HG02970 (cell line): Measurements from ENCODE around the gene LOXL1.

Source experiments
- ATAC-seq: cut with Tn5 transposase; IDR thresholded peaks from one replicate; pipeline ENCODE4 v1.9.1; 2021; ENCODE audit warnings: mild to moderate bottlenecking, moderate library complexity, moderate number of reproducible peaks; ENCODE audit not compliant: unreplicated experiment, low FRiP score

LOXL1 gene

DNA sequence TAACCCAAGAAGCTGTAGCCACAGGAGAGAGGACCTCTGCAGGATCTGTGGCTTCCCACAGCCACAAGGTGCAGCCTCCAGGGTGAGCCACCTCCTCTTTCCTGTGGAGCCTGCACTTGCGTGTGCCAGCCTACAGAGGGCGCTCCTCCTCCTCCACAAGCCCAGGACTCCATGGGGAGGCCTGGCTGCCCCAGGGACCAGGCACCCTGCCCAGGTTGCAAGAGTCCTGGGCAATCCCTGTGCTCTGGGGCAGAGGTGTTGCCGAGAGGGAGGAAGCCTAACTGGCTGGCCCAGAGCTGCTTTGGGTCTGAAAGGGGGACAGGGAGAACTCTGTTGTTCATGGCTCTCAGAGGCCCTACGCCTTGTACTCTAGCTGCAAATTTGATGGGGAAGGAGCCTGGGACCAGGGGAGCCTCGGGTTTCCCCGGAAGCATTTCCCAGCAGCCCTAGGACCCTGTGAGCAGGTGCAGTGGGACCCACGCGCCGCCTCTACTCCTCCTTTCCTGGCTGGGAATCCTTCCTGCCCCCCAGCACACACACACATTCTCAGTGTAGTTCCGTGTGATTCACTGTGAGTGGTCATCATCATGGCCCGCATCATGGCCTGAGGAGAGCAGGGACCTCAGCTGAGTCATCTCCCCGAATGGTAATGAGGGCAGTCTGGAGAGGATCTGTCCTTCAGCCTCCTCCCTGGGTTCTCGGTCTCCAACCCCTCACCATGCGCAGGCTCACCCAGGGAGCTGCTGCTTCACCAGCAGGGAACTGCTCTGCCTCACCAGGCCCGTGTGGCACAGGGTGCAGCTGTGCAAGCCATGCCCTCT is 28.6 kb upstream of the LOXL1 start:
- ATAC-seq = no peak

DNA sequence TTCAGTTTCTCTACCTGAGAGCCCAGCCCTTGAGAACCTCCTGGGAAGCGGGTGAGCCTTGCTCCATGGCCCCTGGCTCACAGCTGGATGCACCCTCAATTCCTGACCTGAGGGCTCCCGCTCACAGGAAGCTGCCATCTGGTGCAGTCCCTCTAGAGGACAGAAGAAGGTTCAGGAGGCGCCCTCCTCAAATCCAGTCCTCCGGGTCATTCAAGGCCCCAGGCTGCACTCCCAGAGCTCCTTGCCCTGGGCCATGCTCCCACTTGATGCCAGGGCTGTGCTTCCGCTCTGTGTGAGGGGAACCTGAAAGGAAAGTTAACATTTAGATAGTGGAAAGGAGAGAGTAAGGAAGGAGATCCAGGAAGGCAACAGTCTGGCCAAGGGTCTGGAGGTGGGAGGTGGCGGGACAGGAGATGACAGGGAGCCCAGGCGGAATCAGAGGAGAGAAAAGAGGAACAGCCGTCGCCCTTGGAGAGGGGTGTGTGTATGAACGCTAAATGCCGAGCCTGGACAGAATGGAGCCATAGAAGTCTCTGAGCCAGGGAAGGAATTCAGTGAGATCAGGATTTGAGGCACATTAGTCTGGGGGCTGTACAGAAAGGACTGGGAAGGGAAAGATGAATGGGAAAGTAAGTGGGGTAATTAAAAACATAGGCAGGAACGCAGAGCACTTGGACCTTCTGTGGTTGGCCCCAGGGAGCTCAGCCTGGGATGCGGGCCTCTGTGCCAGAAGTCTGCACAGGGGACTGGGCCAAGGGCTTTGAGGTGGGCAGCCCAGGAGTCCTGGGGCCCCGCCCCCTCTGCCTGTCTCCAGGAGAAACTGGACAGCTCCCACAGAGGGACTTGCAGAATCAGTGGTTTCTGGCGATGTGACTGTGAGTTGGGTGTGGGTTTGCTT is 26.8 kb upstream of the LOXL1 start:
- ATAC-seq = no peak

DNA sequence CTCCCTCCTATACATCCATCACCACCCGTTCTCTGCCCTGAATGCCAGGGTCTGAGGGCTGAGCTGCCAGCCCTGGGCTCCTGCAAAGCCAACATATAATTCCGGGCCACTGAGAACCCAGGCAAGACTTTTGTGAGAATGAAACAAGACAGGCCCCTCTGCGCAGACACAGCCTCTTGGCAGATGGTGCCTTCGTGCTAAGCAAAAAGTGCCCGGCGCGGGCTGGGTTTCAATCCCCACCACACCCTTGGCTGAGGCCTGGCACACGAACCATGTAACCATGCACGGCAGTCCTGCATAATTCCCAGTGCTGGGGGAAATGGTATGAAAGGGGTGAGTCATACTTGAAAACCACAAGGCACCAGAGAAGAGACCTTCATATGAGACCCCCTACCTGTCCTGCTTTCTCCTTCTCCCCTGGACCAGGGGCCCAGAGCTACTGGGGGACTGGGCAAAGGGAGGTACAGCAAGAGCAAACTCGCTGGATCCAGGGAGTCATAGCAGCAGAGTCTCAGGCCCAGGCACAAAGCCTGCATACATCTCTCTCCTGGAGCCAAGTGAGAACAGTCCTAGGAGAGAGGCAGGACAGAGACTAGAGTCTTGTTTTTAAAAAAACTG is 26.1 kb upstream of the LOXL1 start:
- ATAC-seq = no peak

- no peak for ATAC-seq
Measured at GRCh38 chr15:73901126-73901810, 25.0 kb upstream of the LOXL1 start.

GRCh38 chr15:73902121-73903020 is 23.9 kb upstream of the LOXL1 start:
- ATAC-seq = no peak

- no peak for ATAC-seq
Measured at GRCh38 chr15:73904026-73904815, 22.0 kb upstream of the LOXL1 start.

DNA sequence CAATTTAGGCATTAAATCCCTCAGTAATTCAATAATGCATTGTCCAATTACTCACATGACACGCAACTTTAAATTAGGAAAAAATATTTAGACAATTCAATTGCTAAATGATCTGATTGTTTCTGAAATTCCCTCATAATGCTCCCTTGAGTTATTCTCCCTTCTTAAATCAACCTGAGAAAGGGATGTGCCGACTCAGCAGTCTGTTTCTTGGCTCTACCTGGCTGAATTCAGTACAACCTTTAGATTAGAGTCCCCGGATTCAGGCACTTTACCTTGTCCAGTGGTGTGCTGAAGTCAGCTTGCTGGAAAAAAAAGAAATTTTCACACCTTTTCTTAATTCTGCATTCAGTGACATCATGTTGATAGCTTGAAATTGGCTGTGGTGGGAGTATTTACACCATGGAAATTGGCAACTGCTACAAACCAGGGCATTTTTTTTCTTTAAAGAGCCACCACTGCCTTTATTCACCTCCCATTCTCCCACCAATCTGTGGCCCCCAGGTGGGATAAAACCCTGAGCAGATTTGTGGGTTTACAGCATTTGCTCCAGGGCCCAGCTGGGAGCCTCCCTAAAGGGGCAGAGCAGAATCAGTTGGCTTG is 20.9 kb upstream of the LOXL1 start:
- no peak for ATAC-seq

GRCh38 chr15:73906346-73907034 is 19.8 kb upstream of the LOXL1 start:
- ATAC-seq = no peak

DNA sequence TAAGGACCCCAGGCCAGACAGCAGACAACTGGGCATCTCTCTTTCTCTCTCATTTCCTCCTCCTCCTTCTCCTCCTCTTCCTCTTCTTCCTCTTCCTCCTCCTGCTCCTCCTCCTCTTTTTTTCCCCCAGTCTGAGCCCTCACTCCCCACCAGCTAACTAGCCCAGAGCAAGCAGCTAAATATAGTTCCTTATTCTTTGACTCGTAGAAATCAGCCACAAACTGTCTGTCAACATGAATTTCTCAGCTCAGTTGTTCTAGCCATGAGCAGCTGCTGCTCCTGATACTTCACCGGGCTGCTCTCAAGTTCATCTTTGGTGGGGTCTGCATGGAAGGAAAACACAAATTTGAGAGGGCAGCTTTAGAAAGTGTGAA is 19.2 kb upstream of the LOXL1 start:
- no peak for ATAC-seq

- ATAC-seq = peak; percentile 75
Measured at GRCh38 chr15:73908030-73908821, 18.0 kb upstream of the LOXL1 start.

DNA sequence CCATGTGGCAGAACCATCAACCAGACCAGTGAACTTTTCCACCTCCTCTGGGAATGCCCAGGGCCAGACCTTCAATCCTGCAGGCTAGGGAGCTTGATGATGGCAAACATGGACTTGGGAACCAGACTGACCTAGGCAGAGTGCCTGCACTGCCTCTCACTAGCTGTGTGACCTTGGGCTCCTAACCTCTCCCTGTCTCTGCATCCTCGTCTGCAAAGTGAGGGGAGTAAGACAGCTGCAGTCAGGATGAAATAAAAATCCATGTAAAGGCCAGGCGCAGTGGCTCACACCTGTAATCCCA is 17.5 kb upstream of the LOXL1 start:
- ATAC-seq = no peak

DNA sequence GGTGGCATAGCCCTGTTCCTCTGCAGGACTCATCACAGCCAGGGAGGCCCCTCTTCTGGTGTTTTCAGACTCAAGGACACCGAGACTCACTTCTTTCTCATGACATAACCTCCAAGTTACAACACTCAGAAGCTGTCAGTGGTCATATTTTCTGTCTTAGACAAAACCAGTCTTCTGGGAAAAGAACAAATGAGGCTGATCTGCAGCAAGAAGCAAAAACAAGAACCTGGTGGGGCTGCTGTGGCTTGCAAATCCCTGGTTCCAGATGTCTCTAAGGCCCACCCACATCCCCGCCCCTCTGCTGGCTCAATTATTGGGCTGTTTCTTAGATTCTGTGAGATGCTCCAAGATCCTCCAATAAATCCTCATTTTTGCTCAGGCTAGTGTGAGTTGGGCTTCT is 16.6 kb upstream of the LOXL1 start:
- ATAC-seq = no peak

DNA sequence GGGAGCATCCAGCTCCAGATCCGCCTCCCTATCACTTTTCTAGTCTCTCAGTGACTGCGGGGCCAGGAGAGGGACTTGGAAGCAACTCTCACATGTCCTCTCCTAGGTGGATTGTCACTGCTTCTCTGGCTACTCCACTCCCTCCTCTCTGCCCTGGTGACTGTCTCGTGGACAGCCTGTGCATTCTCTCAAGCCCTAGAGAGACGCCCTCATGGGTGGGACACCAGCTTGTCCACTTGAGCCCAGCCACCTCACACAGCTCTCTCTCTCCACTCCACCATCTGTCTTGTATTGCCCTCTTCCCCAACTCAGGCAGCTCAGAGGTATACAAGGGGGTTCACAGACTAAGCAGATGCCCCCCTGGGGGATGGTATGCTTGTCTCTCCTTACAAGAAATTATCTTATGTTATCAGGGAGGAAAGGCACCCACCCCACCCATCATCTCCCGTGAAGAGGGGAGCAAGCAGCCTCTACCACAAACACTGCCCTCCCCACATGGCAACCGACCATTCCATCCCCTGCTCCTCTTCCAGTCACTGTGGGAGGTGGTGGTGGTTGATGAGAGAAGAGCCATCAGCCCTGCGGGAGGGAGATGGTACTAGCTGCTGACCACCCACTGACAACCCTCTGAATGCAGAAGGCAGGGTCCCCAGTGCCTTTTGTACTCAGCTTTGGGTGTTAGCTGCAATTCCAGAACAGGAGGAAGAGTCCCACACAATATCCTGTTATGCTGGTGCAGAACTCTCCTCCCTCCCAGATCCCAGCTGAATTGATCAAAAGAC is 15.5 kb upstream of the LOXL1 start:
- ATAC-seq = no peak

- ATAC-seq = no peak
Measured at GRCh38 chr15:73912030-73912596, 14.1 kb upstream of the LOXL1 start.

GRCh38 chr15:73914145-73914544 is 12.1 kb upstream of the LOXL1 start:
- no peak for ATAC-seq

DNA sequence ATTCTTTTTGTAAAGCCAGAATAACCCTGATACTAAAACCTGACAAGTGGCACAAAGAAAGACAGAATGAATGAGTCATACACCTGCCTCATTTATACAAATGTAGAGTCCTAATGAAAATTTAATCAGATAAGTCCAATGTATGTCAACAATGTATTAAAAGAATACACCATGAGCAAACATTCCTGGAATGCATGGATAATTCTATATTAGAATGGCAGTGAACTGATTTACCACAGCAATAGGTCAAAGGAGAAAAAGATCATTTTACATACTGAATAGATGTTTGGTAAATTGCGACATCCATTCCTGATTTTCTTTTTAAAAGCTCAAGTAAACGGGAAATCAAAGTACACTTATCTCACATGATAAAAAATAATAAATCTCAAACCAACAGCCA is 11.2 kb upstream of the LOXL1 start:
- no peak for ATAC-seq
